ENCODE data around the gene CASP1.
"Not testable (repeated sequence)": the region's sequence is repeated elsewhere in the genome, so short reads cannot be mapped to it uniquely, and the experiment has no call there.

CASP1 gene

DNA sequence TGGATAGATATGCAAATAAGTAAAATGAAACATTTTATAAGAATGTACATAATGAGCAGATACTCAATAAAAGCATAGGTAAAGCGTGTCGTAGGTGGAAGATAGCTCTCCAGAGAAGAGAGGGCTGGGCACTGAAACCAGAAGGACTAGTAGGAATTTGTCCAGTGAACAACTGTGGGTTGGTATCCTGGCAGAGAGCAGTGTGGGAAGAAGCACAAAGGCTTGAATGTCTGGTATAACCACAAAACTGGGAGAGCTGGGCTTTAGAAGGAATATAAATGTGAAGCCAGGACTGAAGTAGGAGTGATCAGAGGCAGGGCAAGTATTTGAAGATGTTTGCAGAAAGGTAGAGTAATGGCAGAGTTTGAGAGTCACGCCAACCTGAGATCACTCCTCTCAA, 43.3 kb upstream of the CASP1 start:
- no peak overlapping the region for H3K14ac ChIP-seq (ENCODE audit: low read length)
- no peaks in the 10 kb centered on the region for H3K79me1 ChIP-seq (ENCODE audit: low read depth, low read length)
- no peak overlapping the region for H3K23ac ChIP-seq (ENCODE audit: low read depth, low read length, poor library complexity)
- no peak overlapping the region for H3K18ac ChIP-seq (ENCODE audit: low read length)
- no peak overlapping the region for H3K27ac ChIP-seq (replicated peaks; ENCODE audit: low read length)
- no peak overlapping the region for H3K4ac ChIP-seq (ENCODE audit: low read length)
- no peaks in the 10 kb centered on the region for H3K9me3 ChIP-seq (replicated peaks in 1 of 2; ENCODE audit: control insufficient read depth in 2 of 2, insufficient read depth in 1 of 2, low read depth in 1 of 2, low read length in 2 of 2)
- no peak overlapping the region for H4K91ac ChIP-seq (ENCODE audit: low read depth, low read length, poor library complexity)
- DNase-seq (ENCODE audit: low spot score) = no peak
- no peak overlapping the region for H2AFZ ChIP-seq (ENCODE audit: low read length)
- no peak overlapping the region for H2BK5ac ChIP-seq (ENCODE audit: low read length)
- no CpG with 5 or more reads among the region's 3 CpGs for WGBS, 2 donors (ENCODE audit: extremely low coverage in 2 of 2, insufficient read length in 2 of 2, insufficient replicate concordance in 1 of 2)
- no peak overlapping the region for H3K4me2 ChIP-seq (ENCODE audit: insufficient read depth, low read length, poor library complexity, severe bottlenecking)
- no peak overlapping the region for H3K4me3 ChIP-seq (ENCODE audit: low read length in 2 of 2)
- no peak overlapping the region for H2BK15ac ChIP-seq (ENCODE audit: low read length)
- H2BK12ac ChIP-seq (ENCODE audit: low read length) = no peak overlapping the region
- no peaks in the 10 kb centered on the region for H3K27me3 ChIP-seq (ENCODE audit: control insufficient read depth in 3 of 3, insufficient read depth in 3 of 3, low read depth in 1 of 3, low read length in 3 of 3)
- peaks cover 0 to 6% of the 10 kb centered on the region in 2 donors for H3K4me1 ChIP-seq (ENCODE audit: control insufficient read depth in 2 of 2, insufficient read depth in 1 of 2, low read depth in 1 of 2, low read length in 2 of 2)
- H3K9ac ChIP-seq (ENCODE audit: low read depth, low read length, poor library complexity) = no peak overlapping the region
- no peak overlapping the region for H2BK120ac ChIP-seq (ENCODE audit: low read depth, low read length)
- no peak overlapping the region for H4K8ac ChIP-seq (ENCODE audit: low read depth, low read length)
- no peaks in the 10 kb centered on the region for H3K36me3 ChIP-seq (replicated peaks in 1 of 2; ENCODE audit: control insufficient read depth in 2 of 2, insufficient read depth in 2 of 2, low read length in 2 of 2)
- H2AK5ac ChIP-seq (ENCODE audit: low read depth, low read length) = no peak overlapping the region

DNA sequence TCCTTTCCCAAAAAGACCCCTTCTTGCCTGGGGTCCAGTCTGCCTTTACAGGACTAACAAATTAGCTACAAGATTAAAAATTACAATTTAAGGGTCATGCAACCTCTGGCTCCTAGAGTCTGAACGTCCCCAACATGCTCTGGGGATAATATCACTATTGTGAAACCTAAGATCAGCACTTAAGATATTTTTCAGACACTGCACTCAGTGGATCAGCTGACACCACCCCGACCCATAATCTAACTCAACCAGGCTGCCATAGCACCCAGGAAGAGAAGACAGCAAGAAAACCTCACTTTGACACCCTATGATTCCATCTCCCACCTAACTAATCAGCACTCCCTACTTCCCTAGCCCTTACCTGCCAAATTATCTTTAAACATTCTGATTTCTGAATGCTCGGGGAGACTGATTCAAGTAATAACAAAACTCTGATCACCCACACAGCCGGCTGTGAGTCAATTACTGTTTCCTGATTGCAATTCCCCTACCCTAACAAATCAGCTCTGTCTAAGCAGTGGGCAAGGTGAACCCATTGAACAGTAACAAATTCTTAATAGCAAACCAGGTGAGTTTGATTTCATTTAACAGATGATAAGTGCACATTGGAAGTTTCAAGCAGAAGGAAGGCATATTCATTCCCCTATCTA, 42.3 kb upstream of the CASP1 start:
- H3K79me1 ChIP-seq (ENCODE audit: low read depth, low read length); H4K8ac ChIP-seq (ENCODE audit: low read depth, low read length); H2AFZ ChIP-seq (ENCODE audit: low read length); DNase-seq (ENCODE audit: low spot score); H2BK5ac ChIP-seq (ENCODE audit: low read length); H3K27me3 ChIP-seq (ENCODE audit: control insufficient read depth in 3 of 3, insufficient read depth in 3 of 3, low read depth in 1 of 3, low read length in 3 of 3); H2BK120ac ChIP-seq (ENCODE audit: low read depth, low read length); H2BK12ac ChIP-seq (ENCODE audit: low read length); H3K18ac ChIP-seq (ENCODE audit: low read length); H3K9me3 ChIP-seq (replicated peaks in 1 of 2; ENCODE audit: control insufficient read depth in 2 of 2, insufficient read depth in 1 of 2, low read depth in 1 of 2, low read length in 2 of 2); H3K4me1 ChIP-seq (ENCODE audit: control insufficient read depth in 2 of 2, insufficient read depth in 1 of 2, low read depth in 1 of 2, low read length in 2 of 2); H3K14ac ChIP-seq (ENCODE audit: low read length); H3K23ac ChIP-seq (ENCODE audit: low read depth, low read length, poor library complexity); H4K91ac ChIP-seq (ENCODE audit: low read depth, low read length, poor library complexity); H3K36me3 ChIP-seq (replicated peaks in 1 of 2; ENCODE audit: control insufficient read depth in 2 of 2, insufficient read depth in 2 of 2, low read length in 2 of 2); H3K9ac ChIP-seq (ENCODE audit: low read depth, low read length, poor library complexity); H2AK5ac ChIP-seq (ENCODE audit: low read depth, low read length); H3K27ac ChIP-seq (replicated peaks; ENCODE audit: low read length); H3K4ac ChIP-seq (ENCODE audit: low read length); H2BK15ac ChIP-seq (ENCODE audit: low read length); H3K4me2 ChIP-seq (ENCODE audit: insufficient read depth, low read length, poor library complexity, severe bottlenecking); H3K4me3 ChIP-seq (ENCODE audit: low read length in 2 of 2): not testable (repeated sequence)
- WGBS, 2 donors (ENCODE audit: extremely low coverage in 2 of 2, insufficient read length in 2 of 2, insufficient replicate concordance in 1 of 2) = no CpG with 5 or more reads among the region's 4 CpGs

DNA sequence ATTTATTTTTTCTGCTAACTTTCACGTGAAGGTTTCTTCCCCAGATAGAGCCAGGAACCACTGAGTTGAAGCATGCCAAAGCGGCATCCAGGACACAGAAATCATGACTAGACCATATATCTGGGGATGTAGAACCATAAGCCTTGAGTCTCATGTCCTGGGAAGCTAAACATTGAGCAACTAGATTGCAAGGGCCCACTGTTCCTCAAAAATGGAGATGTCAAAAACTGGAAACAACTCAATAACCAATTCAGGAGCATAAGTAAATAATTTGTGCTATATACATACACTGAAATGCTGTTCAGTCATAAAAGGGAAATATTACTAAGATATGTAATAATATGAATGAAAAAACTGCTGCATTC, 39.2 kb upstream of the CASP1 start:
- Histone ChIP-seq H3K4me2 (ENCODE audit: insufficient read depth, low read length, poor library complexity, severe bottlenecking) (no peak overlapping the region), H2BK120ac (ENCODE audit: low read depth, low read length) (no peak overlapping the region), H3K9ac (ENCODE audit: low read depth, low read length, poor library complexity) (no peak overlapping the region), H2AK5ac (ENCODE audit: low read depth, low read length) (no peak overlapping the region), H3K4me3 (ENCODE audit: low read length in 2 of 2) (no peak overlapping the region), H2BK5ac (ENCODE audit: low read length) (no peak overlapping the region), H2BK15ac (ENCODE audit: low read length) (no peak overlapping the region), H3K4ac (ENCODE audit: low read length) (no peak overlapping the region), H2AFZ (ENCODE audit: low read length) (no peak overlapping the region), H3K18ac (ENCODE audit: low read length) (no peak overlapping the region), H3K4me1 (ENCODE audit: control insufficient read depth in 2 of 2, insufficient read depth in 1 of 2, low read depth in 1 of 2, low read length in 2 of 2) (no peaks in the 10 kb centered on the region), H3K79me1 (ENCODE audit: low read depth, low read length) (no peaks in the 10 kb centered on the region), H3K9me3 (replicated peaks in 1 of 2; ENCODE audit: control insufficient read depth in 2 of 2, insufficient read depth in 1 of 2, low read depth in 1 of 2, low read length in 2 of 2) (no peaks in the 10 kb centered on the region), H2BK12ac (ENCODE audit: low read length) (no peak overlapping the region), H3K36me3 (replicated peaks in 1 of 2; ENCODE audit: control insufficient read depth in 2 of 2, insufficient read depth in 2 of 2, low read length in 2 of 2) (no peaks in the 10 kb centered on the region), H3K27me3 (ENCODE audit: control insufficient read depth in 3 of 3, insufficient read depth in 3 of 3, low read depth in 1 of 3, low read length in 3 of 3) (no peaks in the 10 kb centered on the region), H3K27ac (replicated peaks; ENCODE audit: low read length) (no peak overlapping the region), H4K91ac (ENCODE audit: low read depth, low read length, poor library complexity) (no peak overlapping the region), H4K8ac (ENCODE audit: low read depth, low read length) (no peak overlapping the region), H3K14ac (ENCODE audit: low read length) (no peak overlapping the region), H3K23ac (ENCODE audit: low read depth, low read length, poor library complexity) (no peak overlapping the region)
- no peak for DNase-seq (ENCODE audit: low spot score)
- no CpG with 5 or more reads among the region's 2 CpGs for WGBS, 2 donors (ENCODE audit: extremely low coverage in 2 of 2, insufficient read length in 2 of 2, insufficient replicate concordance in 1 of 2)

DNA sequence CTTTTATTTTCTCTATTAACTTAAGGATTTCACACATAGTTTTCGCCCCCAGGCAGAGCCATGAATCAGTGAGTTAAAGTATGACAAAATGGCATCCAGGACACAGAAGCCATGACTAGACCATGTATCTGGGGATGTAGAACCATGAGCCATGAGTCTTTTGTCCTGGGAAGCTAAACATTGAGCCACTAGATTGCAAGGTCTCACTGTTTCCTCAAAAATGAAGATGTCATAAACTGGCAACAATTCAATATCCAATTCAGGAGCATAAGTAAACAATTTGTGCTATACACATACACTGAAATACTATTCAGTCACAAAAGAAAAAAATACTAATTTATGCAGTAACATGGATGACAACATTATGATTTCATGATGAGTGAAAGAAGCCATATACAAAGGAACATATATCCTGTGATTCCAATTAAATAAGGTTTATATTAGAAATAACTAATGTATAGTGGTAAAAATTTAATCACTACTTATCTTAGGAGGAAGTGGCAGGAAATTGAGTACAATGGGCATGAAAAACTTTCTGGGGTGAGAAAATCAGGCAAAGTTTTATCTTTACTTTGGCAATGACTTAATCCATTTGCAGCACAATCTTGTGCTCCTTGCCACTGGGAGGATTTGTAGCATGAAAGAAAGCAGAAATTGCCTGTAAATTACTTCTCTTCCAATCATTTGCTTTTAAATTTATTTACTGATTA, 38.7 kb upstream of the CASP1 start:
- Histone ChIP-seq H2BK5ac (ENCODE audit: low read length) (no peak overlapping the region), H3K4me3 (ENCODE audit: low read length in 2 of 2) (no peak overlapping the region), H4K8ac (ENCODE audit: low read depth, low read length) (no peak overlapping the region), H3K9me3 (replicated peaks in 1 of 2; ENCODE audit: control insufficient read depth in 2 of 2, insufficient read depth in 1 of 2, low read depth in 1 of 2, low read length in 2 of 2) (no peaks in the 10 kb centered on the region), H3K23ac (ENCODE audit: low read depth, low read length, poor library complexity) (no peak overlapping the region), H3K79me1 (ENCODE audit: low read depth, low read length) (no peaks in the 10 kb centered on the region), H3K9ac (ENCODE audit: low read depth, low read length, poor library complexity) (no peak overlapping the region), H3K36me3 (replicated peaks in 1 of 2; ENCODE audit: control insufficient read depth in 2 of 2, insufficient read depth in 2 of 2, low read length in 2 of 2) (no peaks in the 10 kb centered on the region), H3K27ac (replicated peaks; ENCODE audit: low read length) (no peak overlapping the region), H2BK15ac (ENCODE audit: low read length) (no peak overlapping the region), H3K18ac (ENCODE audit: low read length) (no peak overlapping the region), H2BK120ac (ENCODE audit: low read depth, low read length) (no peak overlapping the region), H4K91ac (ENCODE audit: low read depth, low read length, poor library complexity) (no peak overlapping the region), H3K27me3 (ENCODE audit: control insufficient read depth in 3 of 3, insufficient read depth in 3 of 3, low read depth in 1 of 3, low read length in 3 of 3) (no peaks in the 10 kb centered on the region), H3K4me1 (ENCODE audit: control insufficient read depth in 2 of 2, insufficient read depth in 1 of 2, low read depth in 1 of 2, low read length in 2 of 2) (no peaks in the 10 kb centered on the region), H2BK12ac (ENCODE audit: low read length) (no peak overlapping the region), H2AK5ac (ENCODE audit: low read depth, low read length) (no peak overlapping the region), H3K14ac (ENCODE audit: low read length) (no peak overlapping the region), H3K4ac (ENCODE audit: low read length) (no peak overlapping the region), H3K4me2 (ENCODE audit: insufficient read depth, low read length, poor library complexity, severe bottlenecking) (no peak overlapping the region), H2AFZ (ENCODE audit: low read length) (no peak overlapping the region)
- no peak for DNase-seq (ENCODE audit: low spot score)
- no CpG with 5 or more reads among the region's 1 CpG for WGBS, 2 donors (ENCODE audit: extremely low coverage in 2 of 2, insufficient read length in 2 of 2, insufficient replicate concordance in 1 of 2)

Data from neuronal stem cell (in vitro differentiated cells).